Measurements from ENCODE around the gene PDILT. TPM values are rescaled to one million over a fixed set of nuclear protein-coding genes. Genes with fewer than 3 reads are reported as not detected.
"Not testable (repeated sequence)": the region's sequence is repeated elsewhere in the genome, so short reads cannot be mapped to it uniquely, and the experiment has no call there.

The PDILT gene
- total and polyA plus RNA-seq, 2 donors (not counting 3 experiments of a cell fraction or from before 2014, with no cell fraction given), result not detected

DNA sequence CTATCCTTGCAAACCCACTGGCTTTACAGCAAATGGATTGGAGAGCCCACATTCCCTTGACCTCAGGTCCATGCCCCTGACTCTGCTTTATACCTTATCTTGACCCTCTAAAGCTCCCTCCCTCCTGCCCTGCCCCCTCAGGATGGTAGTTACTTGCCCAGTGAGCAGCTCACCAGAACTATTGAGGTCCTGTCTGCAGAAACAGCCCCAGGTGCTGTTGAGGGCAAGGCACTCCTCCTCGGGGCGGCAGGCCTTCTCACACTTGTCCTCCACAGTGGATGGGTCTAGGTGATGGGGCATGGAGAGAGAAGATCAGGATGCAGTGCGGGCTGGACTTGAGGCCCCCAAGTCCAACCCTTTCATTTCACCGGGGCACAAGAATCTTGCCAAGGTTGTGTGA is 81.8 kb downstream of the PDILT start:
- intact Hi-C loops (cut with micrococcal nuclease) (no loop called here), dilution Hi-C loops (cut with MboI; ENCODE audit: extremely low pct_ligation_motif_present, low sequenced_read_pairs) (no loop called here)
- TF ChIP-seq MYC (IDR thresholded peaks at IDR 0.05; ENCODE audit: low read depth, low read length), result no peak
- TF ChIP-seq, protein P1, sequence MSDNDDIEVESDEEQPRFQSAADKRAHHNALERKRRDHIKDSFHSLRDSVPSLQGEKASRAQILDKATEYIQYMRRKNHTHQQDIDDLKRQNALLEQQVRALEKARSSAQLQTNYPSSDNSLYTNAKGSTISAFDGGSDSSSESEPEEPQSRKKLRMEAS (IDR thresholded peaks at IDR 0.05; ENCODE audit: insufficient read depth, insufficient read length), result no peak
- no peak for TF ChIP-seq FOS (IDR thresholded peaks at IDR 0.05; ENCODE audit: borderline replicate concordance, insufficient read depth, low read length)
- no peak for TF ChIP-seq POLR2AphosphoS5 (IDR thresholded peaks at IDR 0.05; ENCODE audit: insufficient read depth, low read depth, low read length)
- no peaks in the 10 kb centered on the region for H3K9me1 ChIP-seq (replicated peaks; ENCODE audit: control insufficient read depth, extremely low read depth, insufficient read depth, low read length)
- no peak overlapping the region for H2AFZ ChIP-seq (ENCODE audit: low read depth, low read length)
- no peak overlapping the region for H3K4me2 ChIP-seq (ENCODE audit: insufficient read depth, low read length)
- H3K27ac ChIP-seq (ENCODE audit: insufficient read depth, low read depth, low read length), result no peak overlapping the region
- H3K9ac ChIP-seq (replicated peaks; ENCODE audit: extremely low read depth, insufficient read depth, low read length), result no peak overlapping the region
- no peaks in the 10 kb centered on the region for H3K36me3 ChIP-seq (ENCODE audit: control insufficient read depth in 2 of 2, extremely low read depth in 1 of 2, insufficient read depth in 2 of 2, low read length in 2 of 2)
- H3K9me3 ChIP-seq (replicated peaks; ENCODE audit: control insufficient read depth, insufficient read depth, low read length), result no peaks in the 10 kb centered on the region
- FAIRE-seq, result no peak
- no peaks in the 10 kb centered on the region for H3K27me3 ChIP-seq (ENCODE audit: control insufficient read depth in 2 of 2, insufficient read depth in 2 of 2, low read length in 2 of 2)
- CTCF ChIA-PET, result no interaction called here
- no peak for DNase-seq (ENCODE audit: low read depth, low spot score)
- H3K4me1 ChIP-seq (ENCODE audit: control insufficient read depth, extremely low read depth, insufficient read depth, low read length), result no peaks in the 10 kb centered on the region
- no peaks in the 10 kb centered on the region for H3K79me2 ChIP-seq (ENCODE audit: control insufficient read depth, insufficient read depth, low read length)
- no peak overlapping the region for H3K4me3 ChIP-seq (replicated peaks in 1 of 3; ENCODE audit: insufficient read depth in 1 of 3, low read depth in 1 of 3, low read length in 3 of 3)
- POLR2A ChIA-PET, result no interaction called here
- no peaks in the 10 kb centered on the region for H4K20me1 ChIP-seq (replicated peaks; ENCODE audit: control insufficient read depth, extremely low read depth, insufficient read depth, low read length)
- BruUV-seq (replicated peaks), result no TSS peak

DNA sequence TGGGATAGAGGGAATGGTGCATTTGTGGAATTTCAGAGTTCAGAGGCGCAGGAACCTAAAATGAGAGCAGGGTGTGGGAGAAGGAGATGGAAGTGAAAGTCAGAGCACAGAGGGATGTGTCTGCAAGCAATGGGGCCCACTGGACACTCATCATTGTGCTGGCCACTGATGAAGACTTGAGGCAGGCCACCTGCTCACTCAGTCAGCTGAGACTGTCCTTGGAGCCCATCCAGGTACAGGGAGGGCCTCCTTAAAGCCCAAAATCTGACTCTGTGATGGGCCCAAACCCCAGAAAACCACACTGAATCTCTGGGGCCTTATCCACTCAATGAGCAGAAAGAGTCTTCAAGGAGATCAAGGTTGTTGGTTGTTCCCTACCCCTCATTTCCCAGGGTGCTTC is 82.9 kb downstream of the PDILT start:
- H3K4me1 ChIP-seq (ENCODE audit: control insufficient read depth, extremely low read depth, insufficient read depth, low read length), result no peaks in the 10 kb centered on the region
- no peaks in the 10 kb centered on the region for H3K27me3 ChIP-seq (ENCODE audit: control insufficient read depth in 2 of 2, insufficient read depth in 2 of 2, low read length in 2 of 2)
- no peak for DNase-seq (ENCODE audit: low read depth, low spot score)
- no peak for FAIRE-seq
- CTCF ChIA-PET, result no interaction called here
- no peak overlapping the region for H3K9ac ChIP-seq (replicated peaks; ENCODE audit: extremely low read depth, insufficient read depth, low read length)
- H4K20me1 ChIP-seq (replicated peaks; ENCODE audit: control insufficient read depth, extremely low read depth, insufficient read depth, low read length), result no peaks in the 10 kb centered on the region
- H3K9me3 ChIP-seq (replicated peaks; ENCODE audit: control insufficient read depth, insufficient read depth, low read length), result no peaks in the 10 kb centered on the region
- POLR2A ChIA-PET, result no interaction called here
- no peak overlapping the region for H2AFZ ChIP-seq (ENCODE audit: low read depth, low read length)
- no peaks in the 10 kb centered on the region for H3K79me2 ChIP-seq (ENCODE audit: control insufficient read depth, insufficient read depth, low read length)
- BruUV-seq (replicated peaks), result no TSS peak
- H3K27ac ChIP-seq (ENCODE audit: insufficient read depth, low read depth, low read length), result no peak overlapping the region
- no peaks in the 10 kb centered on the region for H3K9me1 ChIP-seq (replicated peaks; ENCODE audit: control insufficient read depth, extremely low read depth, insufficient read depth, low read length)
- H3K4me3 ChIP-seq (replicated peaks in 1 of 3; ENCODE audit: insufficient read depth in 1 of 3, low read depth in 1 of 3, low read length in 3 of 3), result no peak overlapping the region
- intact Hi-C loops (cut with micrococcal nuclease) (no loop called here), dilution Hi-C loops (cut with MboI; ENCODE audit: extremely low pct_ligation_motif_present, low sequenced_read_pairs) (no loop called here)
- no peaks in the 10 kb centered on the region for H3K36me3 ChIP-seq (ENCODE audit: control insufficient read depth in 2 of 2, extremely low read depth in 1 of 2, insufficient read depth in 2 of 2, low read length in 2 of 2)
- no peak overlapping the region for H3K4me2 ChIP-seq (ENCODE audit: insufficient read depth, low read length)
- TF ChIP-seq EZH2 (IDR thresholded peaks at IDR 0.05; ENCODE audit: borderline replicate concordance, low read depth, low read length, severe bottlenecking), result no peak
- no peak for TF ChIP-seq GATA2 (IDR thresholded peaks at IDR 0.05; ENCODE audit: insufficient read depth, insufficient read length, low read depth, low read length)
- no peak for TF ChIP-seq MYC (IDR thresholded peaks at IDR 0.05; ENCODE audit: low read depth, low read length)
- no peak for TF ChIP-seq POLR2A (IDR thresholded peaks at IDR 0.05; ENCODE audit: low read depth, low read length)
- no peak for TF ChIP-seq FOS (IDR thresholded peaks at IDR 0.05; ENCODE audit: borderline replicate concordance, insufficient read depth, low read length)
- TF ChIP-seq, protein P2, sequence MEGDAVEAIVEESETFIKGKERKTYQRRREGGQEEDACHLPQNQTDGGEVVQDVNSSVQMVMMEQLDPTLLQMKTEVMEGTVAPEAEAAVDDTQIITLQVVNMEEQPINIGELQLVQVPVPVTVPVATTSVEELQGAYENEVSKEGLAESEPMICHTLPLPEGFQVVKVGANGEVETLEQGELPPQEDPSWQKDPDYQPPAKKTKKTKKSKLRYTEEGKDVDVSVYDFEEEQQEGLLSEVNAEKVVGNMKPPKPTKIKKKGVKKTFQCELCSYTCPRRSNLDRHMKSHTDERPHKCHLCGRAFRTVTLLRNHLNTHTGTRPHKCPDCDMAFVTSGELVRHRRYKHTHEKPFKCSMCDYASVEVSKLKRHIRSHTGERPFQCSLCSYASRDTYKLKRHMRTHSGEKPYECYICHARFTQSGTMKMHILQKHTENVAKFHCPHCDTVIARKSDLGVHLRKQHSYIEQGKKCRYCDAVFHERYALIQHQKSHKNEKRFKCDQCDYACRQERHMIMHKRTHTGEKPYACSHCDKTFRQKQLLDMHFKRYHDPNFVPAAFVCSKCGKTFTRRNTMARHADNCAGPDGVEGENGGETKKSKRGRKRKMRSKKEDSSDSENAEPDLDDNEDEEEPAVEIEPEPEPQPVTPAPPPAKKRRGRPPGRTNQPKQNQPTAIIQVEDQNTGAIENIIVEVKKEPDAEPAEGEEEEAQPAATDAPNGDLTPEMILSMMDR (IDR thresholded peaks at IDR 0.05; ENCODE audit: extremely low read depth in 1 of 2, insufficient read depth in 1 of 2, low read depth in 1 of 2, low read length in 2 of 2), result no peak
- TF ChIP-seq JUN (IDR thresholded peaks at IDR 0.05; ENCODE audit: borderline replicate concordance, insufficient read depth, insufficient read length, low read depth), result no peak
- TF ChIP-seq, protein P1 (IDR thresholded peaks at IDR 0.05; ENCODE audit: insufficient read depth, insufficient read length), result no peak

DNA sequence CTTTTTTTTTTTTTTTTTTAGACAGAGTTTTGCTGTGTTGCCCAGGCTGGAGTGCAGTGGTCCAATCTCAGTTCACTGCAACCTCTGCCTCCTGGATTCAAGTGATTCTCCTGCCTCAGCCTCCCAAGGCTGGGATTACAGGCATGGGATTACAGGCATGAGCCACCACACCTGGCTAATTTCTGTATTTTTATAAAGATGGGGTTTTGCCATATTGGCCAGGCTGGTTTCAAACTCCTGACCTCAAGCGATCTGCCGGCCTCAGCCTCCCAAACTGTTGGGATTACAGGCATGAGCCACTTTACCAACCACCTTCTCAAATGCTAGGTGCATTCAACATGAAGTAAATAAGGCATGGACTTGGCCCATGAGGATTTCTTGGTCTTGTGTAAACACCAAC is 83.5 kb downstream of the PDILT start:
- H3K79me2 ChIP-seq (ENCODE audit: control insufficient read depth, insufficient read depth, low read length); BruUV-seq (replicated peaks); FAIRE-seq; H3K9me1 ChIP-seq (replicated peaks; ENCODE audit: control insufficient read depth, extremely low read depth, insufficient read depth, low read length); intact Hi-C loops (cut with micrococcal nuclease); H4K20me1 ChIP-seq (replicated peaks; ENCODE audit: control insufficient read depth, extremely low read depth, insufficient read depth, low read length); dilution Hi-C loops (cut with MboI; ENCODE audit: extremely low pct_ligation_motif_present, low sequenced_read_pairs); POLR2A ChIA-PET; H3K27ac ChIP-seq (ENCODE audit: insufficient read depth, low read depth, low read length); H3K4me1 ChIP-seq (ENCODE audit: control insufficient read depth, extremely low read depth, insufficient read depth, low read length); H3K4me3 ChIP-seq (replicated peaks in 1 of 3; ENCODE audit: insufficient read depth in 1 of 3, low read depth in 1 of 3, low read length in 3 of 3); H3K9me3 ChIP-seq (replicated peaks; ENCODE audit: control insufficient read depth, insufficient read depth, low read length); DNase-seq (ENCODE audit: low read depth, low spot score); H3K4me2 ChIP-seq (ENCODE audit: insufficient read depth, low read length); H3K36me3 ChIP-seq (ENCODE audit: control insufficient read depth in 2 of 2, extremely low read depth in 1 of 2, insufficient read depth in 2 of 2, low read length in 2 of 2); H3K27me3 ChIP-seq (ENCODE audit: control insufficient read depth in 2 of 2, insufficient read depth in 2 of 2, low read length in 2 of 2); H2AFZ ChIP-seq (ENCODE audit: low read depth, low read length); H3K9ac ChIP-seq (replicated peaks; ENCODE audit: extremely low read depth, insufficient read depth, low read length): not testable (repeated sequence)
- CTCF ChIA-PET, result interaction anchor here (2.1 kb wide), 1 partner anchor 20 kb away, joined by 7 read pairs; no protein-coding TSS in a partner anchor

Measured in endothelial cell of umbilical vein (primary cell).